ENCODE measurements around the gene GTF2F1. TPM values are rescaled to one million over a fixed set of nuclear protein-coding genes. Genes with fewer than 3 reads are reported as not detected.
"Not testable (repeated sequence)": the region's sequence is repeated elsewhere in the genome, so short reads cannot be mapped to it uniquely, and the experiment has no call there.

The GTF2F1 gene
- total and polyA plus RNA-seq, 4 donors: 7.4 to 24.4 (median 16.8) TPM

GRCh38 chr19:6350688-6351087 is 42.3 kb downstream of the GTF2F1 start:
- DNase-seq (ENCODE audit: low spot score): no peak
- TF ChIP-seq RXRA (IDR thresholded peaks at IDR 0.05): no peak
- no peak for TF ChIP-seq YY1 (IDR thresholded peaks at IDR 0.05)
- TF ChIP-seq JUND (IDR thresholded peaks at IDR 0.05): no peak
- Histone ChIP-seq H3K27me3 (ENCODE audit: control insufficient read depth in 4 of 4, insufficient read depth in 4 of 4, low read length in 3 of 4) (no peaks in the 10 kb centered on the region), H3K27ac (ENCODE audit: low read depth in 1 of 2, low read length in 2 of 2) (no peak overlapping the region), H3K4me1 (ENCODE audit: control insufficient read depth in 4 of 4, insufficient read depth in 4 of 4, low read length in 3 of 4) (no peaks in the 10 kb centered on the region), H3K36me3 (ENCODE audit: control insufficient read depth in 4 of 4, insufficient read depth in 3 of 4, low read depth in 1 of 4, low read length in 3 of 4) (peaks cover 0 to 2% (median 0%) of the 10 kb centered on the region in 4 donors), H3K4me3 (ENCODE audit: low read depth in 1 of 3, low read length in 3 of 3) (no peak overlapping the region), H3K9me3 (ENCODE audit: control insufficient read depth in 4 of 4, low read length in 3 of 4) (no peaks in the 10 kb centered on the region), H3K9ac (ENCODE audit: low read depth in 1 of 2, low read length in 2 of 2) (no peak overlapping the region)
- WGBS: 58% methylated on average over 2 of the region's 2 CpGs

GRCh38 chr19:6349271-6349670 is 43.7 kb downstream of the GTF2F1 start:
- WGBS: 92% methylated on average over 2 of the region's 2 CpGs
- H3K27me3 ChIP-seq (ENCODE audit: control insufficient read depth in 4 of 4, insufficient read depth in 4 of 4, low read length in 3 of 4); H3K9me3 ChIP-seq (ENCODE audit: control insufficient read depth in 4 of 4, low read length in 3 of 4); H3K4me1 ChIP-seq (ENCODE audit: control insufficient read depth in 4 of 4, insufficient read depth in 4 of 4, low read length in 3 of 4); H3K36me3 ChIP-seq (ENCODE audit: control insufficient read depth in 4 of 4, insufficient read depth in 3 of 4, low read depth in 1 of 4, low read length in 3 of 4); H3K27ac ChIP-seq (ENCODE audit: low read depth in 1 of 2, low read length in 2 of 2); DNase-seq (ENCODE audit: low spot score); H3K4me3 ChIP-seq (ENCODE audit: low read depth in 1 of 3, low read length in 3 of 3); H3K9ac ChIP-seq (ENCODE audit: low read depth in 1 of 2, low read length in 2 of 2): not testable (repeated sequence)

DNA sequence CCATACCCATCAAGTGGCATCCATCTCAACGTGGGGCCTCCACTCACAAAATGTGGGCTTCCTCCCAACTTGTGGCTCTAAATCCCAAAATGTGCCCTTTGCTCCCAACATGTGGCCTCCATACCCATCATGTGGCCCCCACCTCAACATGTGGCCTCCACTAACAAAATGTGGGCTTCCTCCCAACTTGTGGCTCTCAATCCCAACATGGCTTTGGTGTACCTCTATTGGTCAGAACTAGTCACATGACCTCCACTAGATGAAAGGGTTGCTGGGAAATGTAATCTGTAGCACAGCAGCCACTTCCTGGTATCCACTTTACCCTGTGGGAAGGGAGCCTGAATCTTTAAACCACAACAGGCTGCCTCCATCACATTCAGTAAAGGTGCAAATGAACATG is 49.5 kb downstream of the GTF2F1 start:
- no peak overlapping the region for H3K27ac ChIP-seq (ENCODE audit: low read depth in 1 of 2, low read length in 2 of 2)
- no peak overlapping the region for H3K4me3 ChIP-seq (ENCODE audit: low read depth in 1 of 3, low read length in 3 of 3)
- H3K36me3 ChIP-seq (ENCODE audit: control insufficient read depth in 4 of 4, insufficient read depth in 3 of 4, low read depth in 1 of 4, low read length in 3 of 4): no peaks in the 10 kb centered on the region
- H3K9me3 ChIP-seq (ENCODE audit: control insufficient read depth in 4 of 4, low read length in 3 of 4): no peaks in the 10 kb centered on the region
- H3K4me1 ChIP-seq (ENCODE audit: control insufficient read depth in 4 of 4, insufficient read depth in 4 of 4, low read length in 3 of 4): no peaks in the 10 kb centered on the region
- WGBS: 91% methylated on average over 1 of the region's 1 CpG
- DNase-seq (ENCODE audit: low spot score): no peak
- H3K9ac ChIP-seq (ENCODE audit: low read depth in 1 of 2, low read length in 2 of 2): no peak overlapping the region
- TF ChIP-seq YY1 (IDR thresholded peaks at IDR 0.05): no peak
- no peak for TF ChIP-seq RXRA (IDR thresholded peaks at IDR 0.05)
- TF ChIP-seq JUND (IDR thresholded peaks at IDR 0.05): no peak
- TF ChIP-seq FOXA1 (IDR thresholded peaks at IDR 0.05): no peak
- no peak for TF ChIP-seq HNF4A (conservative IDR thresholded peaks at IDR 0.05)
- TF ChIP-seq RAD21 (IDR thresholded peaks at IDR 0.05): no peak
- no peak for TF ChIP-seq GABPA (IDR thresholded peaks at IDR 0.05 in 1 of 2, conservative IDR thresholded peaks at IDR 0.05 in 1 of 2)
- TF ChIP-seq, protein P1, sequence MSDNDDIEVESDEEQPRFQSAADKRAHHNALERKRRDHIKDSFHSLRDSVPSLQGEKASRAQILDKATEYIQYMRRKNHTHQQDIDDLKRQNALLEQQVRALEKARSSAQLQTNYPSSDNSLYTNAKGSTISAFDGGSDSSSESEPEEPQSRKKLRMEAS (IDR thresholded peaks at IDR 0.05): no peak
- no peak for TF ChIP-seq HNF4G (IDR thresholded peaks at IDR 0.05)
- TF ChIP-seq NR2F2 (IDR thresholded peaks at IDR 0.05): no peak
- no peak for TF ChIP-seq TAF1 (conservative IDR thresholded peaks at IDR 0.05)
- no peaks in the 10 kb centered on the region for H3K27me3 ChIP-seq (ENCODE audit: control insufficient read depth in 4 of 4, insufficient read depth in 4 of 4, low read length in 3 of 4)

- Histone ChIP-seq H3K36me3 (ENCODE audit: control insufficient read depth in 4 of 4, insufficient read depth in 3 of 4, low read depth in 1 of 4, low read length in 3 of 4) (no peaks in the 10 kb centered on the region), H3K9ac (ENCODE audit: low read depth in 1 of 2, low read length in 2 of 2) (no peak overlapping the region), H3K4me1 (ENCODE audit: control insufficient read depth in 4 of 4, insufficient read depth in 4 of 4, low read length in 3 of 4) (no peaks in the 10 kb centered on the region), H3K4me3 (ENCODE audit: low read depth in 1 of 3, low read length in 3 of 3) (no peak overlapping the region), H3K9me3 (ENCODE audit: control insufficient read depth in 4 of 4, low read length in 3 of 4) (no peaks in the 10 kb centered on the region), H3K27ac (ENCODE audit: low read depth in 1 of 2, low read length in 2 of 2) (no peak overlapping the region), H3K27me3 (ENCODE audit: control insufficient read depth in 4 of 4, insufficient read depth in 4 of 4, low read length in 3 of 4) (no peaks in the 10 kb centered on the region)
- TF ChIP-seq JUND (IDR thresholded peaks at IDR 0.05) (no peak), REST (IDR thresholded peaks at IDR 0.05) (no peak)
- DNase-seq (ENCODE audit: low spot score): no peak
- 76% methylated on average over 14 of the region's 14 CpGs for WGBS
These were observed 52.3 kb downstream of the GTF2F1 start for GRCh38 chr19:6340493-6341201.

All from liver (tissue), 9 donors.